GM12878 (cell line): Measurements from ENCODE around the gene SLC24A3. TPM values are rescaled to one million over a fixed set of nuclear protein-coding genes. Genes with fewer than 3 reads are reported as not detected.

Experiments used
- ATAC-seq: fragments of 200-7000 bp; cut with Tn5 transposase; 3 replicates; pipeline ENCODE4 v1.9.1; 2020; ENCODE audit warnings: mild to moderate bottlenecking, moderate library complexity
- BruUV-seq: library from RNA; stranded (reverse); fragments of 400-500 nt; replicated peaks from 2 replicates; lab custom pipeline; 2021; lab: Mats Ljungman, UMichigan
- CTCF ChIA-PET: fragments of 300-600 bp; sonication (Branson Sonifier 250); formaldehyde crosslinking; extraction: SDS; loops from one replicate; lab custom pipeline; 2021; ENCODE audit warnings: inconsistent platforms; lab: Yijun Ruan, JAX
- POLR2A ChIA-PET: fragments of 350-600 bp; formaldehyde crosslinking; extraction: SDS; loops from one replicate; lab custom pipeline; 2021; ENCODE audit warnings: inconsistent platforms; lab: Charles Lee
- RAD21 ChIA-PET: fragments of 300-600 bp; sonication (Branson Sonifier 250); formaldehyde crosslinking; loops from one replicate; lab custom pipeline; 2023; ENCODE audit warnings: antibody characterized with exemption; ENCODE audit not compliant: unreplicated experiment; lab: Charles Lee
- SMC1A ChIA-PET: fragments of 300-600 bp; sonication (Branson Sonifier 250); formaldehyde crosslinking; loops from one replicate; lab custom pipeline; 2023; ENCODE audit not compliant: unreplicated experiment, uncharacterized antibody; lab: Charles Lee
- DNase-seq: peaks from one replicate; pipeline ENCODE4 v3.0.0-alpha.2; 2011; ENCODE audit warnings: low read depth, low spot score
- FAIRE-seq: peaks from 3 replicates; lab custom pipeline; 2011; peaks lifted over from hg19 to GRCh38; lab: Jason Lieb, UNC
- H2AFZ ChIP-seq: 2 replicates; pipeline ENCODE4 v1.6.0; 2011; ENCODE audit warnings: low read depth, low read length, control low read depth; ENCODE audit not compliant: control insufficient read depth
- H3K27ac ChIP-seq: 2 replicates; pipeline ENCODE4 v1.5.1; 2011; ENCODE audit warnings: control low read depth; ENCODE audit not compliant: control insufficient read depth, insufficient read depth
- H3K27me3 ChIP-seq, 2 experiments: replicated peaks in 1 of 2; 2 replicates each; pipeline versions ENCODE4 v1.6.0 to v1.6.1; 2011; ENCODE audit warnings: low read length in 1 of 2; ENCODE audit not compliant: control insufficient read depth in 2 of 2, insufficient read depth in 2 of 2
- H3K36me3 ChIP-seq, 2 experiments: 2 replicates each; pipeline ENCODE4 v1.5.1; 2011; ENCODE audit warnings: low read length in 1 of 2; ENCODE audit not compliant: control insufficient read depth in 2 of 2, insufficient read depth in 2 of 2
- H3K4me1 ChIP-seq: 2 replicates; pipeline ENCODE4 v1.6.1; 2011; ENCODE audit warnings: mild to moderate bottlenecking, low read length, moderate library complexity, mixed read lengths; ENCODE audit not compliant: control insufficient read depth, insufficient read depth
- H3K4me2 ChIP-seq: 2 replicates; pipeline ENCODE4 v1.6.0; 2011; ENCODE audit warnings: control low read depth; ENCODE audit not compliant: control insufficient read depth, insufficient read depth
- H3K4me3 ChIP-seq: fragments of 200-600 bp; sonication (generic); 2 replicates; pipeline ENCODE4 v1.5.1; 2016
- H3K79me2 ChIP-seq: 2 replicates; pipeline ENCODE4 v1.6.0; 2011; ENCODE audit warnings: low read length; ENCODE audit not compliant: control insufficient read depth, insufficient read depth
- H3K9ac ChIP-seq: 2 replicates; pipeline ENCODE4 v1.8.0; 2011; ENCODE audit warnings: low read length, control low read depth, mixed read lengths; ENCODE audit not compliant: control insufficient read depth, insufficient read depth
- H3K9me3 ChIP-seq: replicated peaks from 3 replicates; pipeline ENCODE4 v1.5.1; 2011; ENCODE audit warnings: mild to moderate bottlenecking, low read length; ENCODE audit not compliant: control insufficient read depth, insufficient read depth
- H4K20me1 ChIP-seq: 2 replicates; pipeline ENCODE4 v1.6.0; 2011; ENCODE audit not compliant: control insufficient read depth, insufficient read depth
- CEBPB ChIP-seq, 2 experiments: fragments of 150-350 bp in 1 of 2; IDR thresholded peaks; 2 replicates each; pipeline ENCODE4 v1.6.1; 2012 to 2014; ENCODE audit warnings: low read depth in 2 of 2, low read length in 2 of 2, borderline replicate concordance in 1 of 2, inconsistent platforms in 1 of 2
- CREB1 ChIP-seq: IDR thresholded peaks from 2 replicates; pipeline ENCODE4 v1.6.1; 2012; ENCODE audit warnings: low read depth, mild to moderate bottlenecking, inconsistent platforms
- CTCF ChIP-seq, 3 experiments: IDR thresholded peaks in 2 of 3; conservative IDR thresholded peaks in 1 of 3; 2 replicates each; pipeline ENCODE4 v1.5.1; 2011; ENCODE audit warnings: low read depth in 3 of 3, low read length in 3 of 3, mild to moderate bottlenecking in 3 of 3, control low read depth in 2 of 3, moderate library complexity in 2 of 3, inconsistent platforms in 1 of 3, mixed read lengths in 1 of 3; ENCODE audit not compliant: control insufficient read depth in 2 of 3, insufficient read depth in 1 of 3; ENCODE audit errors: extremely low read depth in 1 of 3
- E2F4 ChIP-seq: IDR thresholded peaks from 2 replicates; pipeline ENCODE4 v1.6.1; 2012; ENCODE audit warnings: low read depth, low read length, improper control_type of control experiment
- EED ChIP-seq: sonication (generic); IDR thresholded peaks from 2 replicates; pipeline ENCODE4 v1.6.1; 2016; ENCODE audit warnings: antibody characterized with exemption, low read depth
- KLF5 ChIP-seq: fragments of 450-650 bp; IDR thresholded peaks from 2 replicates; pipeline ENCODE4 v1.6.1; 2014; ENCODE audit warnings: mild to moderate bottlenecking; ENCODE audit not compliant: partially characterized antibody
- NBN ChIP-seq: fragments of 450-650 bp; IDR thresholded peaks from 2 replicates; pipeline ENCODE4 v1.6.1; 2016
- SMARCA5 ChIP-seq: fragments of 450-650 bp; IDR thresholded peaks from 2 replicates; pipeline ENCODE4 v1.6.1; 2017; ENCODE audit warnings: mild to moderate bottlenecking
- SPI1 ChIP-seq: IDR thresholded peaks from 2 replicates; pipeline ENCODE4 v1.6.1; 2011; ENCODE audit warnings: low read depth, mild to moderate bottlenecking, low read length, moderate library complexity, borderline replicate concordance; ENCODE audit not compliant: insufficient read depth
- TCF3 ChIP-seq: IDR thresholded peaks from 2 replicates; pipeline ENCODE4 v1.6.1; 2012; ENCODE audit warnings: low read depth, mild to moderate bottlenecking, low read length, borderline replicate concordance; ENCODE audit not compliant: insufficient read depth
- WGBS: methylation state at CpG from one replicate; pipeline ENCODE4 v1.1.6; 2016; ENCODE audit warnings: low lambda C conversion rate; ENCODE audit not compliant: insufficient replicate concordance, insufficient coverage; ENCODE audit errors: missing lambda C conversion rate; 5-methylcytosine and 5-hydroxymethylcytosine counted together
- in situ Hi-C: fragments of 300-500 bp; cut with MboI; formaldehyde crosslinking; loops from 9 replicates; pipeline ENCODE4 v1.14.3; 2018; ENCODE audit warnings: mixed read lengths
- intact Hi-C: fragments of 100-400 bp; cut with micrococcal nuclease; formaldehyde crosslinking; loops from one replicate; pipeline ENCODE4 v1.14.2; 2022; ENCODE audit not compliant: unreplicated experiment
- polyA plus RNA-seq, 11 experiments: library from polyadenylated mRNA; depleted of rRNA in 4 of 11; unstranded in 6 of 11; stranded (reverse) in 5 of 11; fragments of >200 nt; fragmentation: Nextera tagmentation in 4 of 11; fragmentation: Illumina TruSeq in 1 of 11; extraction: Ambion mirVana in 4 of 11; extraction: Trizol in 1 of 11; gene quantifications; 1 replicate in 1 of 11; 2 replicates in 10 of 11; pipeline versions ENCODE4 v1.2.1 to v1.2.3, GENCODE V29; 2011 to 2016; ENCODE audit warnings: inconsistent platforms in 2 of 11, missing spikeins in 2 of 11, low read depth in 1 of 11
- total RNA-seq, 4 experiments: library from RNA; depleted of rRNA in 3 of 4; stranded (reverse); fragments of >200 nt in 3 of 4; fragmentation: Illumina TruSeq in 1 of 4; extraction: Trizol in 1 of 4; gene quantifications; 2 replicates each; pipeline versions ENCODE4 v1.2.1 to v1.2.3, GENCODE V29; 2013 to 2021

SLC24A3 gene
- total and polyA plus RNA-seq, 10 of the 15 experiments (the other 5 are each of a cell fraction or from before 2014, with no cell fraction given) = 0.04 TPM; not detected in 9

GRCh38 chr20:19253916-19254820 is 41.7 kb downstream of the SLC24A3 start:
- Histone ChIP-seq H3K4me2 (no peak overlapping the region), H3K9me3 (no peaks in the 10 kb centered on the region), H2AFZ (no peak overlapping the region), H3K36me3 (no peaks in the 10 kb centered on the region), H3K27me3 (0 out of 4 replicates have a peak, but pooled peaks cover 0 to 2% of the 10 kb centered on the region in 2 experiments), H3K79me2 (no peaks in the 10 kb centered on the region), H4K20me1 (no peaks in the 10 kb centered on the region), H3K4me1 (peaks cover 2% of the 10 kb centered on the region), H3K4me3 (no peak overlapping the region), H3K27ac (no peak overlapping the region), H3K9ac (no peak overlapping the region)
- in situ Hi-C loops (no loop called here), intact Hi-C loops (loop anchor here (10.0 kb wide), 1 partner anchor 59 kb away; no protein-coding TSS in a partner anchor)
- no TSS peak for BruUV-seq
- no peak for TF ChIP-seq TCF3
- FAIRE-seq = no peak
- DNase-seq = no peak
- CTCF ChIA-PET = no interaction called here
- SMC1A ChIA-PET = no interaction called here
- WGBS = 49% methylated on average over 13 of the region's 13 CpGs
- RAD21 ChIA-PET = no interaction called here
- POLR2A ChIA-PET = no interaction called here
- ATAC-seq = no peak

GRCh38 chr20:19254956-19255355 is 42.5 kb downstream of the SLC24A3 start:
- Histone ChIP-seq H3K79me2 (no peaks in the 10 kb centered on the region), H4K20me1 (no peaks in the 10 kb centered on the region), H3K4me1 (peaks cover 5% of the 10 kb centered on the region), H3K4me2 (no peak overlapping the region), H3K27me3 (0 out of 4 replicates have a peak, but pooled peaks cover 0 to 2% of the 10 kb centered on the region in 2 experiments), H3K9ac (no peak overlapping the region), H3K36me3 (no peaks in the 10 kb centered on the region), H3K4me3 (no peak overlapping the region), H3K27ac (no peak overlapping the region), H3K9me3 (no peaks in the 10 kb centered on the region), H2AFZ (no peak overlapping the region)
- no peak for DNase-seq
- RAD21 ChIA-PET = no interaction called here
- no TSS peak for BruUV-seq
- SMC1A ChIA-PET = no interaction called here
- FAIRE-seq = no peak
- intact Hi-C loops (loop anchor here (10.0 kb wide), 1 partner anchor 60 kb away; no protein-coding TSS in a partner anchor), in situ Hi-C loops (no loop called here)
- POLR2A ChIA-PET = no interaction called here
- WGBS = 15% methylated on average over 4 of the region's 4 CpGs
- no peak for ATAC-seq
- CTCF ChIA-PET = no interaction called here
- no peak for TF ChIP-seq KLF5
- TF ChIP-seq CEBPB (IDR thresholded peaks at IDR 0.05; ENCODE audit: borderline replicate concordance in 1 of 2, low read depth in 2 of 2, low read length in 2 of 2) = no peak
- no peak for TF ChIP-seq SMARCA5
- TF ChIP-seq CREB1 = no peak
- no peak for TF ChIP-seq SPI1
- no peak for TF ChIP-seq EED
- no peak for TF ChIP-seq NBN
- no peak for TF ChIP-seq CTCF (IDR thresholded peaks at IDR 0.05 in 2 of 3, conservative IDR thresholded peaks at IDR 0.05 in 1 of 3; ENCODE audit: control insufficient read depth in 2 of 3, extremely low read depth in 1 of 3, insufficient read depth in 1 of 3, low read depth in 3 of 3, low read length in 3 of 3)
- TF ChIP-seq E2F4 = no peak
